HG03039 (cell line): Measurements from ENCODE around the gene FUCA1.
"Not testable (repeated sequence)": the region's sequence is repeated elsewhere in the genome, so short reads cannot be mapped to it uniquely, and the experiment has no call there.

Experiments used
- ATAC-seq: cut with Tn5 transposase; IDR thresholded peaks from one replicate; pipeline ENCODE4 v1.9.1; 2021; ENCODE audit warnings: mild to moderate bottlenecking, moderate library complexity; ENCODE audit not compliant: unreplicated experiment

FUCA1 gene

GRCh38 chr1:23896491-23896890 lies 28.4 kb upstream of the FUCA1 start:
- no peak for ATAC-seq

- ATAC-seq, result no peak
Measured at GRCh38 chr1:23895993-23896392, 27.9 kb upstream of the FUCA1 start.

GRCh38 chr1:23895082-23895481 lies 27.0 kb upstream of the FUCA1 start:
- ATAC-seq, result no peak

GRCh38 chr1:23889074-23889473 lies 21.0 kb upstream of the FUCA1 start:
- peak; percentile 46 for ATAC-seq

GRCh38 chr1:23885222-23885621 lies 17.1 kb upstream of the FUCA1 start:
- ATAC-seq, result no peak

GRCh38 chr1:23882746-23883145 lies 14.7 kb upstream of the FUCA1 start:
- ATAC-seq, result no peak

GRCh38 chr1:23879809-23880208 lies 11.7 kb upstream of the FUCA1 start:
- ATAC-seq, result no peak

GRCh38 chr1:23878668-23879067 lies 10.6 kb upstream of the FUCA1 start:
- no peak for ATAC-seq

GRCh38 chr1:23875382-23875781 lies 7.3 kb upstream of the FUCA1 start:
- no peak for ATAC-seq

GRCh38 chr1:23872421-23872820 lies 4.3 kb upstream of the FUCA1 start:
- ATAC-seq, result no peak

GRCh38 chr1:23869051-23869450 lies 961 bp upstream of the FUCA1 start:
- no peak for ATAC-seq

- no peak for ATAC-seq
Measured at GRCh38 chr1:23868557-23869016, 497 bp upstream of the FUCA1 start.

GRCh38 chr1:23867542-23867894 lies 572 bp downstream of the FUCA1 start:
- ATAC-seq, result peak; percentile 22

- ATAC-seq, result no peak
Measured at GRCh38 chr1:23865543-23865930, 2.6 kb downstream of the FUCA1 start.

GRCh38 chr1:23864801-23865542 lies 3.1 kb downstream of the FUCA1 start:
- ATAC-seq, result no peak

- no peak for ATAC-seq
Measured at GRCh38 chr1:23862640-23863039, 5.5 kb downstream of the FUCA1 start.

GRCh38 chr1:23854568-23854967 lies 13.5 kb downstream of the FUCA1 start:
- no peak for ATAC-seq

GRCh38 chr1:23853124-23853523 lies 15.0 kb downstream of the FUCA1 start:
- ATAC-seq, result not testable (repeated sequence)

GRCh38 chr1:23851406-23851805 lies 16.7 kb downstream of the FUCA1 start:
- not testable (repeated sequence) for ATAC-seq

GRCh38 chr1:23848673-23849616 lies 19.1 kb downstream of the FUCA1 start:
- no peak for ATAC-seq

- ATAC-seq, result not testable (repeated sequence)
Measured at GRCh38 chr1:23847482-23848095, 20.5 kb downstream of the FUCA1 start.

GRCh38 chr1:23845163-23845562 lies 22.9 kb downstream of the FUCA1 start:
- ATAC-seq, result no peak
